Heart right ventricle (tissue), 16 donors: ENCODE data around the gene CEP112. TPM values are rescaled to one million over a fixed set of nuclear protein-coding genes. Genes with fewer than 3 reads are reported as not detected.

ENCODE experiments used
- ATAC-seq, 8 donors: fragments of 200-7000 bp; cut with Tn5 transposase; one replicate each; pipeline ENCODE4 v1.9.1; 2020; ENCODE audit warnings: mild to moderate bottlenecking in 8 of 8, moderate library complexity in 8 of 8, moderate number of reproducible peaks in 1 of 8
- DNase-seq, 2 donors: peaks; one replicate each; pipeline ENCODE4 v3.0.0-alpha.2; 2020
- H3K27ac ChIP-seq, 10 donors: fragments of 200-600 bp; sonication (generic) in 2 of 10; one replicate each; pipeline versions ENCODE4 v1.5.0 to v1.8.0; 2020 to 2022; ENCODE audit warnings: mild to moderate bottlenecking in 3 of 10
- H3K27me3 ChIP-seq, 7 donors: fragments of 200-600 bp; one replicate each; pipeline ENCODE4 v1.8.0; 2021 to 2022; ENCODE audit warnings: mild to moderate bottlenecking in 2 of 7
- H3K36me3 ChIP-seq, 9 donors: fragments of 200-600 bp; sonication (generic) in 1 of 9; one replicate each; pipeline versions ENCODE4 v1.5.0 to v1.8.0; 2020 to 2022; ENCODE audit warnings: mild to moderate bottlenecking in 2 of 9
- H3K4me1 ChIP-seq, 9 donors: fragments of 200-600 bp; sonication (generic) in 1 of 9; one replicate each; pipeline versions ENCODE4 v1.5.0 to v1.8.0; 2020 to 2022; ENCODE audit warnings: mild to moderate bottlenecking in 4 of 9
- H3K4me3 ChIP-seq, 10 donors: fragments of 200-600 bp; sonication (generic) in 2 of 10; one replicate each; pipeline versions ENCODE4 v1.5.0 to v1.8.0; 2020 to 2022; ENCODE audit warnings: mild to moderate bottlenecking in 7 of 10, moderate library complexity in 2 of 10
- H3K9me3 ChIP-seq, 11 donors: fragments of 200-600 bp in 10 of 11; sonication (generic) in 2 of 11; one replicate each; pipeline versions ENCODE4 v1.5.0 to v1.8.0; 2013 to 2022; ENCODE audit warnings: mild to moderate bottlenecking in 2 of 11, control low read depth in 1 of 11, moderate library complexity in 1 of 11
- WGBS, 2 donors: extraction: QIAGEN DNeasy Blood & Tissue Kit; methylation state at CpG; one replicate each; pipeline ENCODE4 v1.1.7; 2013; ENCODE audit warnings: inconsistent platforms in 1 of 2; 5-methylcytosine and 5-hydroxymethylcytosine counted together
- intact Hi-C, 10 donors: fragments of 100-400 bp; cut with DNase I; formaldehyde crosslinking; loops; one replicate each; pipeline versions ENCODE4 v1.11.1 to v1.14.2; 2022
- polyA plus RNA-seq, 2 donors: library from polyadenylated mRNA; stranded (reverse); fragments of 200-250 nt; gene quantifications; one replicate each; pipeline ENCODE4 v1.2.3, GENCODE V29; 2013
- total RNA-seq, 10 donors: library from RNA; stranded (reverse); fragmentation: NEBNext Ultra II Directional in 3 of 10; extraction: Animal tissue kit (Norgen Biotek cat#: 25700) in 3 of 10; gene quantifications; one replicate each; pipeline versions ENCODE4 v1.2.1 to v1.2.4, GENCODE V29; 2021 to 2023
- TF ChIP-seq, protein P1 (sequence below), 9 donors: fragments of 200-600 bp; sonication (generic) in 2 of 9; IDR thresholded peaks; one replicate each; pipeline versions ENCODE4 v1.5.0 to v1.8.0; 2021 to 2022; ENCODE audit warnings: antibody characterized with exemption in 9 of 9, mild to moderate bottlenecking in 5 of 9, moderate library complexity in 1 of 9
- donor health status: Arrhythmogenic right ventricular cardiomyopathy.
- donor health status: ischemic (EF 13 %, LVEDD 7.1; RV severe dilation, severe dysfunction).
- donor health status: healthy with polysubstance abuse.
- donor health status: DM: no; HTN: yes; CAD: no.
- donor health status: DM: no; HTN: no; CAD: no.
- donor health status: ischemic (EF 25% LVEDD 6.9; RV normal size, moderate dysfunction).
- donor health status: ischemic (EF 25% LVEDD 5.7; RV mildly dilated, moderate dysfunction).
- donor health status: healthy.
- donor health status: DM: yes; HTN: yes; CAD: no.
- donor health status: Ischemic cardiomyopathy.
- donor health status: ischemic (EF 35%, LVEDD 5.7; RV mildly dilated, moderate dysfunction).
- donor health status: nonischemic (EF 11% LVEDD 7.7; RV severe dilation, severe dysfunction).
- donor health status: DM: yes; HTN: yes; CAD: no.
- donor health status: PGD.
- donor health status: ischemic (EF 29% LVEDD 5.4; RV normal size, mild dysfunction).
- donor health status: nonischemic (EF 23%, LVEDD 6.1; RV moderate dilation, normal function).

Gene CEP112
- total and polyA plus RNA-seq, 12 donors = 6.7 to 30.0 (median 16.3) TPM

DNA sequence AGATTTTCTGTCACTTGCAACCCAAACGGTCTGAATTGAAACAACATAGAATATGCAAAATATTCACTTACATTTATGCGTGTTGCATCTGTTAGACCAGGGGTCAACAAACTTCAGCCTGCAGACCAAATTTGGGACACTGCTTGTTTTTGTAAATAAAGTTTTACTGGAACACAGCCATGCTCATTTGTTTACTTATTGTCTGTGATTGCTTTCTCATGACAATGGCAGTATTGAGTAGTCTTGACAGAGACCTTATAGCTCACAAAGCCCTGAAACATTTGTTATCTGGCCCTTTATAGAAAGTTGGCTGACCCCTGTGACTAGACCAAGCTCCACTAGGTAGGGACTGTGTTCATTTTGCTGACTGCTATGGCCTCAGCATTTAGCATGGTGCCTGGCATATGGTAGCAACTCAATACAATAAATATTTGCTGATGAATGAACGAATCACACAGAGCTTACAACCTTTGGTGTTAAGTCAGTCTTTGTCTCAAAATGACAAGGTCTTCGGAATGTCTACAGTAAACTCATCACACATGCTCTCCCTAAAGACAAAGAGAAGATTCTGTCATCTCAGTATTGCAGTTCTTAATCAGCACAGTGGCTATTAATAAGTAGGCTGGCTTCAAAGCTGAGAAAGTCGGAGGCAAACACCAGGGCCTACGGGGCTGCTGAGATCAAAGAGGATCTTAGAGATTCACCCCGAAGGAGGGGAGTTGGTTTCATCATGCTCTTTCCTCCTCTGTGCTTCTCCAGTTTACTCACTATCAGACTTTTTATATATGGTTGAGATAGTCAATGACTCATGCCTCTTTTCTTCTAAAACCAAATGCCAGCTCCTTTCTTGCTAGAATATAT is 535.3 kb downstream of the CEP112 start:
- H3K36me3 ChIP-seq = no peaks in the 10 kb centered on the region
- WGBS, 2 donors = 65 to 75% methylated on average over 7 of the region's 7 CpGs
- ATAC-seq = no peak
- no peaks in the 10 kb centered on the region for H3K4me1 ChIP-seq
- TF ChIP-seq, protein P1, sequence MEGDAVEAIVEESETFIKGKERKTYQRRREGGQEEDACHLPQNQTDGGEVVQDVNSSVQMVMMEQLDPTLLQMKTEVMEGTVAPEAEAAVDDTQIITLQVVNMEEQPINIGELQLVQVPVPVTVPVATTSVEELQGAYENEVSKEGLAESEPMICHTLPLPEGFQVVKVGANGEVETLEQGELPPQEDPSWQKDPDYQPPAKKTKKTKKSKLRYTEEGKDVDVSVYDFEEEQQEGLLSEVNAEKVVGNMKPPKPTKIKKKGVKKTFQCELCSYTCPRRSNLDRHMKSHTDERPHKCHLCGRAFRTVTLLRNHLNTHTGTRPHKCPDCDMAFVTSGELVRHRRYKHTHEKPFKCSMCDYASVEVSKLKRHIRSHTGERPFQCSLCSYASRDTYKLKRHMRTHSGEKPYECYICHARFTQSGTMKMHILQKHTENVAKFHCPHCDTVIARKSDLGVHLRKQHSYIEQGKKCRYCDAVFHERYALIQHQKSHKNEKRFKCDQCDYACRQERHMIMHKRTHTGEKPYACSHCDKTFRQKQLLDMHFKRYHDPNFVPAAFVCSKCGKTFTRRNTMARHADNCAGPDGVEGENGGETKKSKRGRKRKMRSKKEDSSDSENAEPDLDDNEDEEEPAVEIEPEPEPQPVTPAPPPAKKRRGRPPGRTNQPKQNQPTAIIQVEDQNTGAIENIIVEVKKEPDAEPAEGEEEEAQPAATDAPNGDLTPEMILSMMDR (IDR thresholded peaks at IDR 0.05) = no peak
- no peaks in the 10 kb centered on the region for H3K27me3 ChIP-seq
- no peak for DNase-seq
- H3K4me3 ChIP-seq = no peak overlapping the region
- H3K9me3 ChIP-seq = no peaks in the 10 kb centered on the region
- H3K27ac ChIP-seq = no peak overlapping the region
- intact Hi-C loops = no loop called here

DNA sequence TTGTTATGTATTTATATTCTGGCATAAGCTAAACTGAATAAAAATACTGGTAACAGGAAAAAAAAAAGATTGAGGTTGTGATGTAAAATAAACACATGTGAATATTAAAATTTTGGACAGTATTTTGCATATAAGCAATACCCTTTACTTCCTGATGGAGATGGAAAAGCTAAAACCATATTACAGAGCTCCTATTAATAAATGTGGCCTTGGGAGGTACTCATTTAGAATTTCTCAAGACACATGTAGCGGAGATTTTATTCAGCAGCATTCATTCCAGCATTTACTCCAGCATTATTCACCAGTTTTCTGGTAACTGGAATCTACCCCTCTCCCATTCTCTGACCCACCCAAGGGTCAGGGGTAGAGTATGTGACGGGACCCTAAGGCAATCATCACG is 536.2 kb downstream of the CEP112 start:
- TF ChIP-seq, protein P1 (IDR thresholded peaks at IDR 0.05) = no peak
- intact Hi-C loops = no loop called here

DNA sequence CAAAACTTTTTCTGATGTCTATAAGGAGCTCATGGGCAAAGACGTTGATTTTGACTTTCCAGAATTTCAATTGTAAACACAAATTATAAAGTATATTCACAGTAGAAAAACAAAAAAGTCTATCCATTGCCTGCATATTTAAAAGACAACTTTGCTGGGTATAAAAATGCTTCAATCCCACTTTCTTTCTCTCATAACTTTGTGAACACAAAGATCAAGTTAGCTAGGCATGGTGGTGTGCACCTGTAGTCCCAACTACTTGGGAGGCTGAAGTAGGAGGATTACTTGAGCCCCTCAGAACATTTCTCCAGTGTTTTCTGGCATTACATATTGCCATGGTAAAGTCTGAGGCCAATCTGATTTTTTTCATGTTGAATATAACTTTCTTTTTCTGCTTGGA is 547.4 kb downstream of the CEP112 start:
- no peak for DNase-seq
- no peak for ATAC-seq
- WGBS, 2 donors = 90 to 95% methylated on average over 1 of the region's 1 CpG
- Histone ChIP-seq H3K27ac (no peak overlapping the region), H3K36me3 (peaks cover 0 to 6% (median 0%) of the 10 kb centered on the region in 9 donors), H3K4me1 (no peaks in the 10 kb centered on the region), H3K27me3 (no peaks in the 10 kb centered on the region), H3K9me3 (peaks cover 0 to 45% (median 11%) of the 10 kb centered on the region in 11 donors), H3K4me3 (no peak overlapping the region)
- TF ChIP-seq, protein P1 (IDR thresholded peaks at IDR 0.05) = no peak
- intact Hi-C loops = no loop called here

More for the DNA sequence above, 536.2 kb downstream of the CEP112 start:
- ATAC-seq (no peak), DNase-seq (no peak)
- Histone ChIP-seq H3K27me3 (no peaks in the 10 kb centered on the region), H3K36me3 (no peaks in the 10 kb centered on the region), H3K27ac (no peak overlapping the region), H3K4me1 (no peaks in the 10 kb centered on the region), H3K9me3 (no peaks in the 10 kb centered on the region), H3K4me3 (no peak overlapping the region)
- WGBS, 2 donors = 98% methylated on average over 3 of the region's 3 CpGs

DNA sequence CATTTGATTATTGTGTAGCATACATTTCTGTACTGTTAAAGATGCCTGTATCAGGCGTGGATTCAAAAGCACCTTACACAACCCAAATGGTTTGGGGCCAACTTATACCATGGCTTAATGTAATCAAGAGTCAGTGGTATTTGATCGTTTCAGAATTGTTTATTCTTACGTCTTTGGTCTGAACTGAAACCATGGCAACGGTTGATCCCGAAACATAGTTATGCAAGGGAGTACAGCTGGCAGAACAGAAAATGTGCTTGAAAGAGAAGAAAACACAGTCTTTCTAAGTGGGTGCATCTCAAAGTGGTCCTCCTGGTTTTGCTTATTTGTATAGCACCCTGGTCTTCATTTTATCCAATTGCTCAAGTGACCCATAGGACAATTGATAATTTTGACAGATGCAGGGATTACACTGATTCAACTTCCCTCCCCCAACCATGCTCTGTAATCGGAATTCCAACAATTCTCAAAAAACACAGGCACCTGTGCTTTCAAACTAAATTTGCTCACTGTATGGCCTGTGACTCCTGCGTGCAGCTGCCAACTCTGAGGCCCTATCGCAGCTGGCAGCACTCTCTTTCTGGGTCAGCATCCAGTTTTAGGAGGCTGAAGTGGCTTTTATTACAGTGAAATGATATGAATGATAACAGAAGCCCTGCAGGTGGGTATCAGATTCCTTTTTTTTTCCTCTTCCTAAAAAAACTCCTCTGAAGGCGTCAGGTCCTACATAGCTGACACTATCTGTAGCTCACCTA is 553.5 kb downstream of the CEP112 start:
- Histone ChIP-seq H3K27me3 (no peaks in the 10 kb centered on the region), H3K36me3 (peaks cover 0 to 5% (median 0%) of the 10 kb centered on the region in 9 donors), H3K9me3 (peaks cover 0 to 22% (median 0%) of the 10 kb centered on the region in 11 donors), H3K4me3 (no peak overlapping the region), H3K4me1 (peaks cover 0 to 19% (median 5%) of the 10 kb centered on the region in 9 donors), H3K27ac (no peak overlapping the region)
- DNase-seq (no peak), ATAC-seq (peak in 2 of 8 donors; percentile 49 to 61)
- TF ChIP-seq, protein P1 (IDR thresholded peaks at IDR 0.05) = no peak
- intact Hi-C loops = no loop called here
- 63 to 70% methylated on average over 9 of the region's 9 CpGs for WGBS, 2 donors
